Measurements from ENCODE around the gene PVALEF. TPM values are rescaled to one million over a fixed set of nuclear protein-coding genes. Genes with fewer than 3 reads are reported as not detected.

The PVALEF gene
- total RNA-seq, 1 donor: not detected

GRCh38 chr17:81167194-81167524 lies 1.9 kb downstream of the PVALEF start:
- H3K4me3 ChIP-seq (ENCODE audit: low read depth, low read length): no peak overlapping the region
- DNase-seq (ENCODE audit: low read depth): no peak
- TF ChIP-seq CTCF (IDR thresholded peaks at IDR 0.05; ENCODE audit: insufficient read depth, low read depth, low read length): no peak

GRCh38 chr17:81167638-81168037 lies 2.3 kb downstream of the PVALEF start:
- TF ChIP-seq CTCF (IDR thresholded peaks at IDR 0.05; ENCODE audit: insufficient read depth, low read depth, low read length): no peak
- DNase-seq (ENCODE audit: low read depth): no peak
- no peak overlapping the region for H3K4me3 ChIP-seq (ENCODE audit: low read depth, low read length)

- no peak for DNase-seq (ENCODE audit: low read depth)
- TF ChIP-seq CTCF (IDR thresholded peaks at IDR 0.05; ENCODE audit: insufficient read depth, low read depth, low read length): no peak
- no peak overlapping the region for H3K4me3 ChIP-seq (ENCODE audit: low read depth, low read length)
These were observed 4.6 kb downstream of the PVALEF start for GRCh38 chr17:81169870-81170309.

GRCh38 chr17:81170727-81171494 lies 5.6 kb downstream of the PVALEF start:
- DNase-seq (ENCODE audit: low read depth): no peak
- no peak overlapping the region for H3K4me3 ChIP-seq (ENCODE audit: low read depth, low read length)
- no peak for TF ChIP-seq CTCF (IDR thresholded peaks at IDR 0.05; ENCODE audit: insufficient read depth, low read depth, low read length)

GRCh38 chr17:81171941-81172340 lies 6.6 kb downstream of the PVALEF start:
- TF ChIP-seq CTCF (IDR thresholded peaks at IDR 0.05; ENCODE audit: insufficient read depth, low read depth, low read length): no peak
- peak; percentile 45 for DNase-seq (ENCODE audit: low read depth)
- H3K4me3 ChIP-seq (ENCODE audit: low read depth, low read length): no peak overlapping the region

- no peak for TF ChIP-seq CTCF (IDR thresholded peaks at IDR 0.05; ENCODE audit: insufficient read depth, low read depth, low read length)
- no peak for DNase-seq (ENCODE audit: low read depth)
- H3K4me3 ChIP-seq (ENCODE audit: low read depth, low read length): no peak overlapping the region
These were observed 7.9 kb downstream of the PVALEF start for GRCh38 chr17:81173052-81173761.
